Measurements from ENCODE around the gene MPRIP.

MPRIP gene

DNA sequence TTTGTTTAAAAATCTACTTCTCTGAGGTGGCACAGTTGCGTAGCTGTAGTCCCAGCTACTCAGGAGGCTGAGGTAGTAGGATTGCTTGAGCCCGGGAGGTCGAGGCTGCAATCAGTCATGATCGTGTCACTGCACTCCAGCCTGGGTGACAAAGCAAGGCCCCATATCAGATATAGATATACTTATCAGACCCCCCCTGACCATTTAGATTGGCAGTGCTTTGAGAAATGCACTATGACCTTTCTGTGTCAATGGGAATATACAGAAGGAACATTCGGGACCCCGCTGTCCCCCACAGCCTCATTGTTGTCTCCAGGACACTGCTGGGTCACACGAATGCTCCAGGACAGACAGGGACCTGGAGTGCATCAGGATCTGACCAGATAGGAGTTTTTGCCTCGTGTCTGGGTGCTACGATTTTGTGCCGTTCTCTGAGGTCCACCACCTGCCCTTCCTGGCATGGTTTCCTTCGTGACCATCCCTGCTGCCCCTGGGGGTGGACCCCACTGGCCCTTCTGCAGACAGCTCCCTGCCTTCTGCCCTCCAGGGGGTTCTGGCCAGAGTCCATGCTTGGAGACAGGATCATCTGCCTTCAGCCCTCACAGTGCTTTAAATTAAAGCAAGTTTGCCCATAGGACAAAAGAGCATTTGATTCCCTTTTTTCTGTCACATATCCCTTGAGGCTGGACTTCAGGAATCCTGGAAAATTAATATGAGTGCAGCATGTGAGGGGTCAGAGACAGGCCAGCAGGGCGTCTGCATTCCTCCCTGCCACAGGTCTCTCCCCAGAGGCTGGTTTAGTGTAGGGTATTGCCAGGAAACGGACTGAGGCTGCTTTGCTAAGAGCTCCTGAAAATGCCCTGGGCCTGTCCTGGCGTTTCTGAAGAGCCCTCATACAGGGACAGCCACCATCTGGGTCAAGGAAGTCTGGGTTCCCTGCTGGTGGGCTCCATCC lies 144.6 kb downstream of the MPRIP start:
- Histone ChIP-seq H3K27ac (no peak overlapping the region), H3K9me3 (ENCODE audit: control insufficient read depth, low read length) (no peaks in the 10 kb centered on the region), H3K36me3 (ENCODE audit: control insufficient read depth, insufficient read depth, low read length) (no peaks in the 10 kb centered on the region), H3K9ac (no peak overlapping the region), H3K27me3 (ENCODE audit: control insufficient read depth, insufficient read depth, low read length) (no peaks in the 10 kb centered on the region), H3K4me2 (ENCODE audit: low read length) (no peak overlapping the region), H2AFZ (no peak overlapping the region), H3K79me2 (no peaks in the 10 kb centered on the region), H3K4me1 (no peaks in the 10 kb centered on the region), H3K4me3 (ENCODE audit: low read depth, low read length) (no peak overlapping the region)
- TF ChIP-seq, protein P1, sequence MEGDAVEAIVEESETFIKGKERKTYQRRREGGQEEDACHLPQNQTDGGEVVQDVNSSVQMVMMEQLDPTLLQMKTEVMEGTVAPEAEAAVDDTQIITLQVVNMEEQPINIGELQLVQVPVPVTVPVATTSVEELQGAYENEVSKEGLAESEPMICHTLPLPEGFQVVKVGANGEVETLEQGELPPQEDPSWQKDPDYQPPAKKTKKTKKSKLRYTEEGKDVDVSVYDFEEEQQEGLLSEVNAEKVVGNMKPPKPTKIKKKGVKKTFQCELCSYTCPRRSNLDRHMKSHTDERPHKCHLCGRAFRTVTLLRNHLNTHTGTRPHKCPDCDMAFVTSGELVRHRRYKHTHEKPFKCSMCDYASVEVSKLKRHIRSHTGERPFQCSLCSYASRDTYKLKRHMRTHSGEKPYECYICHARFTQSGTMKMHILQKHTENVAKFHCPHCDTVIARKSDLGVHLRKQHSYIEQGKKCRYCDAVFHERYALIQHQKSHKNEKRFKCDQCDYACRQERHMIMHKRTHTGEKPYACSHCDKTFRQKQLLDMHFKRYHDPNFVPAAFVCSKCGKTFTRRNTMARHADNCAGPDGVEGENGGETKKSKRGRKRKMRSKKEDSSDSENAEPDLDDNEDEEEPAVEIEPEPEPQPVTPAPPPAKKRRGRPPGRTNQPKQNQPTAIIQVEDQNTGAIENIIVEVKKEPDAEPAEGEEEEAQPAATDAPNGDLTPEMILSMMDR (IDR thresholded peaks at IDR 0.05), result no peak

DNA sequence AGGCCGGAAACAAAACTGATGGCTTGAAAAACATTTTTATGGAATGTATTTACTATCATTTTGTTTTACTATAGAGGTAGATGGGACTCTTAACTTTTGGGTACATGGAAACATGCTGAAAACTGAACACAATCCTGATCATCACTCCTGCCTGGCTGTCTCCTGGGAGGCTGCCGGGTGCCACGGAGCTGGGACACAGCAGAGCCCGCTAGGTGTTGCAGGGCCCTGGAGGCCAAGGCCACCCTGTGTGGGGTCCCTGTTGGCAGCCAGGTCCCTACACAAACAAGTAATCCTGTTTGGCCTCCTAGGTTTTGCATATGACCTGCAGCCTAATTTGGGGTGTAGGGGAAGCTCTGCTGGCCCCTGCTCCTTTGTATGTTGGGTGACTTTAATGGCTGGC lies 146.3 kb downstream of the MPRIP start:
- H3K4me1 ChIP-seq, result no peaks in the 10 kb centered on the region

DNA sequence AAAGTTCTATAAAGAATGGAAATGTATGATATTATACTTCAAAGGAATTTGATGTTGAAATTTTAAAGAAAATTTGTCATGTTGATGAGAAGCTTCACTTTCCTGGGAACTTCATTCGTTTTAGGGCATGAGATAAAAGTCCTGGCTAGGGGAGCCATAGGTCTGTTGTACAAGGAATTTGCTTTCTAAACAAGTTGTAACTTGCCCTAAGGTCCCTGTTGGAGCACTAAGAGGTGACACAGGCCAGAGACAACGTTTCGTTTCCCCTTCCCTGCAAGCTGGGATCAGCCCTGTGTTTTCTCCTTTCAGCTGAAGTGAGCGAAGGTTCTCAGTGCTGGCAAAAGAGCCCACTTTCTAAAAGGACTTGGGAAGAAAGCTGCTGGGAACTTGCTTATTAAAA lies 147.3 kb downstream of the MPRIP start:
- Histone ChIP-seq H3K9me3 (ENCODE audit: control insufficient read depth, low read length) (no peaks in the 10 kb centered on the region), H3K4me3 (ENCODE audit: low read depth, low read length) (no peak overlapping the region), H3K27me3 (ENCODE audit: control insufficient read depth, insufficient read depth, low read length) (no peaks in the 10 kb centered on the region), H3K27ac (no peak overlapping the region), H3K36me3 (ENCODE audit: control insufficient read depth, insufficient read depth, low read length) (no peaks in the 10 kb centered on the region), H3K4me2 (ENCODE audit: low read length) (no peak overlapping the region), H3K4me1 (no peaks in the 10 kb centered on the region), H3K79me2 (no peaks in the 10 kb centered on the region), H3K9ac (no peak overlapping the region), H2AFZ (no peak overlapping the region)
- TF ChIP-seq, protein P1 (IDR thresholded peaks at IDR 0.05), result no peak

More for the DNA sequence above, 146.3 kb downstream of the MPRIP start:
- Histone ChIP-seq H3K27ac (no peak overlapping the region), H2AFZ (no peak overlapping the region), H3K79me2 (no peaks in the 10 kb centered on the region), H3K4me2 (ENCODE audit: low read length) (no peak overlapping the region), H3K36me3 (ENCODE audit: control insufficient read depth, insufficient read depth, low read length) (no peaks in the 10 kb centered on the region), H3K9ac (no peak overlapping the region), H3K27me3 (ENCODE audit: control insufficient read depth, insufficient read depth, low read length) (no peaks in the 10 kb centered on the region), H3K4me3 (ENCODE audit: low read depth, low read length) (no peak overlapping the region), H3K9me3 (ENCODE audit: control insufficient read depth, low read length) (no peaks in the 10 kb centered on the region)
- TF ChIP-seq, protein P1 (IDR thresholded peaks at IDR 0.05), result no peak

DNA sequence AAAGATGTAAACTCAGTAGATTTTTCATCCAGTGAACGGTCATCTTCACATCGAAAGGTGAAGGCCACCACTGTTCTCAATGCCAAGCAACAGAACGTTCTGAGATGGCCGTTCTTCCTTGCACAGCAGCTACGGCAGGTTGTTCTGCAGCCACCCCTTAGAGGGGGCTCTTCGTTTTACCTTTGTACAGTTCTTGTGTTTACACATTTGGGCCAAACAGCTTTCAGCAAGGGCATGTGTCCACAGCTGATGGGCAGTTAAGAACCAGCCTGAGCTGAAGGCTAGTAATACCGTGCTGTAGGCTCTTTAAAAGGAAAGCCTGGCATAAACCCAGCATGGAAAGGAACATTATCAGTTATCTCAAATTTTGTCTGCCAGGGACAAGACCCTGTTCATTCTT lies 147.9 kb downstream of the MPRIP start:
- Histone ChIP-seq H3K27me3 (ENCODE audit: control insufficient read depth, insufficient read depth, low read length) (no peaks in the 10 kb centered on the region), H3K4me2 (ENCODE audit: low read length) (no peak overlapping the region), H3K36me3 (ENCODE audit: control insufficient read depth, insufficient read depth, low read length) (no peaks in the 10 kb centered on the region), H3K9me3 (ENCODE audit: control insufficient read depth, low read length) (no peaks in the 10 kb centered on the region), H3K9ac (no peak overlapping the region), H3K79me2 (no peaks in the 10 kb centered on the region), H3K27ac (no peak overlapping the region), H2AFZ (no peak overlapping the region), H3K4me1 (no peaks in the 10 kb centered on the region), H3K4me3 (ENCODE audit: low read depth, low read length) (no peak overlapping the region)
- TF ChIP-seq, protein P1 (IDR thresholded peaks at IDR 0.05), result no peak
